CD4-positive, alpha-beta T cell treated with Interleukin-10 for 1 hour (primary cell): Measurements from ENCODE around the gene CERS3.
"Not testable (repeated sequence)": the region's sequence is repeated elsewhere in the genome, so short reads cannot be mapped to it uniquely, and the experiment has no call there.

Source experiments
- DNase-seq: peaks from one replicate; pipeline ENCODE4 v3.0.0-alpha.2; 2020

CERS3 gene

DNA sequence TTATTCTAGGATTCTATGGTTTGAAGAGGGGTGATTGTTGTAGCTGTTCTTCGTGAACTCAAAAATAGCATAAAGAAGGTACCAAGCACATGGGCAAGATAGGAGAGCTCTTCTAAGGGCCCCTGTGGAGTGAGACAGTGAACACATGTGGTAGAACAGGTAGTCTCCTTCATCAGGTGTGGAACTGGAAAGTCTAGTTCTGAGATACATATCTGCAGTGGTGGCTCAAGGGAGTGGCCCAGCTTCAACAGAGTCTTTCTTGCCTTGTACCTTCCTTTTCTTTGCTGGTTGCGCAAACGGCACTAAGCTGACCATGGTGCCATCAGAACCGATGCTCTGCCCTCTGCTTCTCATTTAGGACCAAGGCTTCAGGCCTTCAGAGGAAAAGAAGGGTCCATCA, 65.2 kb downstream of the CERS3 start:
- no peak for DNase-seq

DNA sequence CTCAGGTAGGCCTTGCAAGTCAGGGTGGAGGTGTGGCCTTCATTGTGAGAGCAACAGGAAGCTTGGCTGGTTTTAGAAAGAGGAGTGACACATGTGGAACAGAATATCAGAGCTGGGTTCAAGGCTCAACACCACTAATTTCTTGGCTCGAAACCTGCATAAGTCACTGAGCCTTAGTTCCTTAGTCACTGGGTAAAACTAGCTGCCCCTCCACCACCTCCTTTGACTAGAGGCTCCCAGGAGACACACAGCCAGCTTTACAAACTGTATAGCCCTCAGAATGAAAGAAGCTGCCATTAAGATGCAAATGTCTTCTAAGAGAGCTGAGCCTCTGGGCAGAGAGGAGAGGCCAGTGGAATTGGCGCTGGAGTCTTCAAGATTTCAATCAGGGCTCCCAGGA, 67.7 kb downstream of the CERS3 start:
- no peak for DNase-seq

- no peak for DNase-seq
These were observed 71.5 kb downstream of the CERS3 start for GRCh38 chr15:100457201-100457600.

DNA sequence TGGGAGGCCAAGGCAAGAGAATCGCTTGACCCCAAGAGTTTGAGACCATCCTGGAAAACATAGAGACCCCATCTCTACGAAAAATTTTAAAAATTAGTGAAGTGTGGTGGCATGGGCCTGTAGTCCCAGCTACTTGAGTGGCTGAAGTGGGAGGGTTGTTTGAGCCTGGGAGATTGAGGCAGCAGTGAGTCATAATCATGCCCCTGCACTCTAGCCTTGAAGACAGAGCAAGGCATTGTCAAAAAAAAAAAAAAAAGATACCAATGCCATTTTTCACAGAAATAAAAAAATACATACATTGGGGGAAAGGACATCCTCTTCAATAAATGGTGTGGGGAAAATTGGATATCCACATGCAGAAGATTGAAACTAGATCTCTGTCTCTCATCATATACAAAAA, 74.6 kb downstream of the CERS3 start:
- no peak for DNase-seq

GRCh38 chr15:100448481-100448880, 80.3 kb downstream of the CERS3 start:
- no peak for DNase-seq

- not testable (repeated sequence) for DNase-seq
These were observed 87.7 kb downstream of the CERS3 start for GRCh38 chr15:100441063-100441462.

GRCh38 chr15:100439514-100439913, 89.2 kb downstream of the CERS3 start:
- DNase-seq: no peak

- peak; percentile 2 for DNase-seq
These were observed 90.2 kb downstream of the CERS3 start for GRCh38 chr15:100438570-100438969.

- no peak for DNase-seq
These were observed 91.5 kb downstream of the CERS3 start for GRCh38 chr15:100437261-100437660.

GRCh38 chr15:100434561-100434960, 94.2 kb downstream of the CERS3 start:
- no peak for DNase-seq

DNA sequence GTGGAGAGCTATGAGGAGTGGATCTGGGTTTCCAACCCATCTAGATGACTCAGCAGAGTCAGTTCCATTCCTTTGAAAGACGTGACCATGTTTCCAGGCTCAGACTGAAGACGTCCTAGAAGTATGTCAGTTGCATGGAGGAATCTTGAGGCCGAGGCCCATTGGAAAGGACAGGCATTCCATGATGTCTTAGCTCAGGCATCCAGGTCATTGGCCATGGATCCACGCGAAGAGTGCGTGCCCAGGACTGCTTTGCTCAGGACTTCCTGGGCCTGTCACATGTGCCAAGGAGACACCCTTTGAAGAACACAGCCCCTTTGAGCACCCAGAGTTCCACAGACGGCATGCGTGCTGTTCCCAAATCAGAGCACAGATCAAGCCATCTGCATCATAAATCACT, 94.7 kb downstream of the CERS3 start:
- DNase-seq: no peak

GRCh38 chr15:100433304-100433703, 95.4 kb downstream of the CERS3 start:
- no peak for DNase-seq

DNA sequence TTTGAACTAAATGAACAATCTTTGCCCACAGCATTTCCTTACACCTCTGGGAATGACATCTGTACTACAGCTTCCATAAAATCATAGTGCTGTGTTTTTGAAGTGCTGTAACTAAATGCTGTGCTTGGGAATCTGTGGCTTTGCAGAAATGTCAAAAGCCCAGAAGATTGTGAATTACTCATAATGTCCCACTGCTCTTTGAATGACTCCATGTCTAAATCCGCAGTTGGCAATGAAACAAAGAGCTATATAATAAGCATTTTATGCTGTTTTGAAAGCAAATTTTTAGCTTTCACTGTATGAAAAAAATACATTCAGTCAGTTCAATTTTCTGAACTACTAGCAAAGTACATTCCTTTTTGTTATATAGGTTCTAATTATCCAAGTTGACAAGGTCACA, 98.3 kb downstream of the CERS3 start:
- DNase-seq: no peak

GRCh38 chr15:100429116-100429728, 99.5 kb downstream of the CERS3 start:
- DNase-seq: no peak

- DNase-seq: no peak
These were observed 101.8 kb downstream of the CERS3 start for GRCh38 chr15:100426937-100427336.

- no peak for DNase-seq
These were observed 123.6 kb downstream of the CERS3 start for GRCh38 chr15:100405179-100405578.

- DNase-seq: no peak
These were observed 127.8 kb downstream of the CERS3 start for GRCh38 chr15:100400996-100401395.

DNA sequence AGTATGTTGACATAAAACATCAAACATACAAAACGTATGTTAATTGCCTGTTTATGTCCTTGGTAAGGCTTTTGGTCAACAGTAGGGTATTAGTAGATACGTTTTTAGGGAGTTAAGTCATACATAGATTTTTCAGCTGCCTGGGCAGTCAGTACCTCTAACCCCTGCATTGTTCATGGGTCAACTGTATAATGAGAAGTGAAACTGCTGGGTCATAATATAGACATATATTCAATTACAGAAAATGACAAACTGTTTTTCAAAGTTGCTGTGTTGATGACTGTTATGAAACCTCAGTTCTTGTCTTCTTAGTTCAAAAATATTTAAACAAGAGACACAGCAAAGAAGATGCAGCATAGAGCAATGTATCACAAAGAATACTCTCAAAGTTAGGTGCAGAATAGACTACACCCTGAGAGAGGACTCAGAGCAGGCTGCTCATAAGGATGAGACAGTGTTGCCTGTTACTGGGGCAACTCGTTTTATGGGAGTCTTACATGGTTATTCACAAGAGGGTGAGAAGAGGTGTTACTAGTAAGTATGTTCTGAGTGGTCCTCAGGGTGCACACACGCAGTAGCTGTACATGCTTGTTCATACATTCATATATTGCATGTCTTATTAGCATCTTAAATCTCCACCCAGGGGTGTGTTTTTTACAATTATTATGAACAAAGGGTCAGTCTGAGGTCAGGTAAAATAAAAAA, 133.9 kb downstream of the CERS3 start:
- DNase-seq: no peak

- no peak for DNase-seq
These were observed 135.7 kb downstream of the CERS3 start for GRCh38 chr15:100393008-100393407.

GRCh38 chr15:100385300-100386050, 143.3 kb downstream of the CERS3 start:
- no peak for DNase-seq

DNA sequence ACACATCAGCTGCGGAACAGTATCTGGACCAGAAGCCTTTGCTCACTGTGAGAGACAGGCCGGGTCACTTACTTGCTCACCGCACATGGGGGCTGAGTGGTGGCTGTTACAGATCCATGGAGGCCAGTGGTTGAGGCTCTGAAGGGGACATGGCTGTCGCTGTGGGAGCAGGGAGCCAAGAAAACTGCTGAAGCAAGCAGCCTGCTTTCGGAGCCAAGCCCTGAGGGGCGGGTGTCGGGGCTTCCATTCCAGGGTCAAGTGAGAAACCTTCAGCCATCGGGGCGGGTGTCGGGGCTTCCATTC, 144.7 kb downstream of the CERS3 start:
- DNase-seq: no peak

GRCh38 chr15:100383302-100384107, 145.2 kb downstream of the CERS3 start:
- peak; percentile 56 for DNase-seq

DNA sequence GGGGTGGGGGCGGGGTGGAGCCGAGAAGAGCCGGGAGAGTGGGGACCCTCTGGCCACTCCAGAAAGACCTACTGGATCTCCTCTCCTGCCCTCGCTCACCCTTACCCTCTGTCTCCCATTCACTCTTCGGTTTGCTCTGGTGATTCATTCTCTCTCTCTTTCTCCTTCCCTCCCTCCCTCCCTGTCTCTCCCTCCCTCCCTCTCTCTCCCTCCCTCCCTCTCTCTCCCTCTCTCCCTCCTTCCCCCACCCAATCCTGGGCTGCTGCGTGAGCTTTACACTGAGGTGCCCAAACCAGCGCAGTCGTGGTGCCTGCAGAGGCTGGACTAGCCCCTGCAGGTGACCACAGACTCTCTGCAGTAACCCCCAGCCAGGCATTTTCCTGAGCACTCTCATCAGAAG, 154.8 kb downstream of the CERS3 start:
- no peak for DNase-seq
